ENCODE measurements around the gene PALLD.
"Not testable (repeated sequence)": the region's sequence is repeated elsewhere in the genome, so short reads cannot be mapped to it uniquely, and the experiment has no call there.

Gene PALLD

DNA sequence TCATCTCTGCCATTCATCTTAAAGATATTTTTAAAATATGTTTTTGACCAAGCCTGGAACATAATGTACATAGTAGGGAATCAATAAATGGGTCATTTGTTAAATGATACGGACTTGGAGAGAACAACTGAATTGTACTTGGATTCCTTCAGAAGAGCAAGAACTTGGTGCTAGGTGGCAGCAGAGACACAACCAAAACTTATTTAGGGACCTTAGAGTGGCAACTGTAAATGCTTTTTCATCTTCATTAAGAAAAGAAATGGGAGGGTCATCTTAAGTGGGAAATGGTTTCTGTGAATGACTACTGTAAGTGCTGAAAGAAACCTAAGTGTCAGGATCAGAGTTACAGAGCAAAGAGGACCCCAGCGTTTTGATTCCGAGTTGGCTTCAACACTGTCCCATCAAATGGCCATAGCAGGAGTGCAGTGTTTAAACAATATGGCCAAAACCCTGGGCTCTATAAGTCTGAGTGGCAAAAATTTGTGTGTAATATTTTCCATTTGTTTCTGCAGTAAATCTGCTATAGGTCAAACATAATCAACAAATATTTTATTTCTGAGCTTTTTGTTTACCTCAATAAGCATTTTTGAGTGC lies 213.6 kb downstream of the PALLD start:
- DNase-seq (ENCODE audit: low read depth): no peak

DNA sequence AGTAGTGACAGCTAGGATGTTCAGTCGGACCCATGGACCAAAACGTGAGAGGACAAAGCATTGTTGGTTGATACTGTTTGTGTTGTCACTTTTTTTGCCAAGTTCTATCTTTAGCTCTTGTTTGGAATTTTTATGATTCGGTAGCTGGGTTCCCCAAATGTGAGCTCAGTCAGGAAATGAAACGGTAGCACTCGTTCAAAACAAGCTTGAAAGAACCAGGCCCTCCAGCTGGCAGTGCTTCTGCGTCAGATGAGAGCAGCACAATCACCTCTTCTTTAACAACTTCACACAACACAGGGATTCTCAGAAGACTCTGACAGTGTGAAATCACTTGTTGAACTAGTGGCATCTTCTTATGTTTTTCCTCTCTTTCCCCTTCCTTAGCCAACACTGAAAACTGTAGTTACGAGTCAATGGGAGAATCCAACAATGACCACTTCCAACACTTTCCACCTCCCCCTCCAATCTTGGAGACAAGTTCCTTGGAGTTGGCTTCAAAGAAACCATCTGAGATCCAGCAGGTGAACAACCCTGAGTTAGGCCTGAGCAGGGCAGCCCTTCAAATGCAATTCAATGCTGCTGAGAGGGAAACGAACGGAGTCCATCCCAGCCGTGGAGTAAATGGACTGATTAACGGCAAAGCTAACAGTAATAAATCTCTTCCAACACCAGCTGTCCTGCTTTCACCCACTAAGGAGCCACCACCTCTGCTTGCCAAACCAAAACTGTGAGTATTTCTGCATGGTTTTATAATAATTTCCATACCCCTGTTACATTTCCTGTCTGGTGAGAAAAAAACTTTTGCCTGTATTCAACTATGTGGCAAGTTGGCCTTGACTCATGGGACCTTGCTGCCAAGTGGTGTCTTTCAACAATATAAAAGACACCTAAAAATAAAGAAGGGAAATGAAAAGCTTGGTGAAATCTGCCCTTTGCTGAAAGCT lies 214.6 kb downstream of the PALLD start:
- no peak for DNase-seq (ENCODE audit: low read depth)

DNA sequence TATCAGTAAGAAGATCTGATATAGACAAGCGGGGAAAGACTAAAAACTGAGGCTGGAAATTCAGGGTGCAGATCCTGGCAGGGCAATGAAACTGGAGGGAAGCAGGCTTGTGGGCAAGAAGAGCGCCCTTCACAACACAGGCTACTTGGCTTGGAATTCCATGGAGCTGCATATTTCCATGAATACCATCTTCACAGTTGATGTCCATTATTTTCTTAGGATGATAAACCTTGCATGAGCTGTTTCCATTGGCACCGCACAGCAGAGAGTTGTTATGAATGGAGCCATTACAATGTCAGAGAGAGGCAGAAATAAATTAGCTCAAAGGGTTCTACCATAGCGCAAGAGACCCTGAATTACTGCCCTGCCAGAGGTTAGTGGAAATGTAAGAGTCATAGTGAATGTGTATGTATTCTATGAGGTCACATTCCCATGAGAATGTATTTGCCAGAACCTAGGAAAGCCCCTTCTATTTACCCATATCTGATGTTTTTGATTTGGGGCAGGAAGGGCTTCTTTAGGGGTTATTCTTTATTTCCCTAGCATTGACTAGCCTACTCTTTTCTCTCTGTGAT lies 215.6 kb downstream of the PALLD start:
- no peak for DNase-seq (ENCODE audit: low read depth)

DNA sequence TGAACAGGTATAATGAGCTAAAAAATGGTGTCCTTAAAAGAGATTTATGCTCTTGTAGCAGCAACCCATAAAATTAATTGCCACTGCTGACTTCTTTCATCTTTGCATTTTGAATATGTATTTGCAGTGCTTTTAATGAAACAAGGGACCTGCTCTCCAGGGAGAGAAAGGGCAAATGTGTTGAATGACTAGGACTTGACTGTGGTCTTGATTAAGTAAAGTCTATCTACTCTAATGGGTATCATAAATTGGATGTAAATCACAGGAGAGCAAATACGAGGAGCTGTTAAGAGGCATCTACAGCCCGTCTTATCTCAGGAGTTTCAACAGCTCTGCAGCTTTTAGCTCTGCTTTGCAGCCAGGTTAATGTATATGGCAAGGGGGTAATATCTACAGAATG lies 216.4 kb downstream of the PALLD start:
- DNase-seq (ENCODE audit: low read depth): no peak

DNA sequence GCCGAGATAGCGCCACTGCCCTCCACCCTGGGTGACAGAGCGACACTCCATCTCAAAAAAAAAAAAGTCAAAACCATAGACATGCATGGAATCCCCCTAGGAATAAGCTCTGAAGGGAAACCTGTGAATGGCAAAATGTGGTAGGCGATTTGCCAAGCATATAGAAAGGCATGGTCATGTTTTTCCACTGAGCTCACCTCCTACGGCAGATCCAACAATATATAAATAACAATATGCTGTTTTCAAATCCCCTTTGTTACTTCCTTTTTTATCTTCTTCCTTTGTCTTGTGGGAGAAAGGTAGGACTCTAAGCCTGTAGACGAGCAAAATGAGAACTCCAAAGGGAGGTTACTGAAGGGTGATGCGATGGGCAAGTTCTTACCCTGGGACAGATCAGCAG lies 219.0 kb downstream of the PALLD start:
- DNase-seq (ENCODE audit: low read depth): no peak

DNA sequence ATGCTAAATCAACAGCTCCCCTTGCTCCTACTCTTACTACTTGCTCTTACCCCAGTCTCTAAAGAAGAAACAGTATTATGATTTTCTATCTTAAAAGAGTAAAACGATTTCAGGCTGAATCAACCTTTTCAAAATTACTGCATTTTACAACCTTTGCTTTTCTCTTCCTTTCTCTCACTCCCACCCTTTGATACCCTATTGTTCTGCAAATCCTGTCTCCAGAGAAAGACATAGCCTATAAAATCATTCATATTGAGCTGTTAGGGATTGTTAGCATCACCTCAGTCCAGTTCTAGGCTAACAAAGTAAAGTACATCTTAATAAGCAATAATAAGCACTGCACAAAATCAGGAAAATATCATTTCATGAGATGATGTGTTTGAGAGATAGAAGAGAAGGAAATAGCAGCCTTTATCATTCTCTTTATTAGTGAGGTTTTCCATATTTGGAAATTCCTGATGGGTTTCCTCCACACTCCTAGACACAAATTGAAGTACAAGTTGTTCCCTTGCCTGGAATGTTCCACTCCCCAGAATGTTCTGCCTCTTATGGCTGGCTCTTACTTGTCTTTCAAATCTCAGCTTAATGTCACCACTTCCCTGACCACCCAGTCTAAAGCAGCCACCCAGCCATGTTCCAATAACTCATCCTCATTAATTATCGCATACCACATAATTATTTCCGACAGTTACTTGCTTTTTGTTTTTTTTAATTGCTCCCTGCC lies 219.7 kb downstream of the PALLD start:
- no peak for DNase-seq (ENCODE audit: low read depth)

DNA sequence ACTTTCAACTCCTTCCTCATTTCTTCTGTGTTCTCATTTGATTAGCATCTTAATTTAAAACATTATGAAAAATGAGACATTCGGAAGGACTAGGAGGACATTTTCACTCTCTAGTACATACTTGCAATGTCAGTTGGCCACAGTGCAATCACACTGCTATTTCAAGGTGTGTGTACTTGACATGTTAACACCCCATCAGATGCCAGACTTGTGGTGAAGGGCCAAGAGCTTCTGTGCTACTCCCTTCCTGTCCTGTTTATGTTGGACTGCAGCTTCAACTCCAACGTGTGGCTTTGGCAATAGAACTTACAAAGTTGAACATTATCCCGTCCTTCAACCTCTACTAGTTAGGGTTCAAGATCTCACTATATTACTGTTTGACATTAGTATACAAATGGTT lies 221.0 kb downstream of the PALLD start:
- DNase-seq (ENCODE audit: low read depth): no peak

DNA sequence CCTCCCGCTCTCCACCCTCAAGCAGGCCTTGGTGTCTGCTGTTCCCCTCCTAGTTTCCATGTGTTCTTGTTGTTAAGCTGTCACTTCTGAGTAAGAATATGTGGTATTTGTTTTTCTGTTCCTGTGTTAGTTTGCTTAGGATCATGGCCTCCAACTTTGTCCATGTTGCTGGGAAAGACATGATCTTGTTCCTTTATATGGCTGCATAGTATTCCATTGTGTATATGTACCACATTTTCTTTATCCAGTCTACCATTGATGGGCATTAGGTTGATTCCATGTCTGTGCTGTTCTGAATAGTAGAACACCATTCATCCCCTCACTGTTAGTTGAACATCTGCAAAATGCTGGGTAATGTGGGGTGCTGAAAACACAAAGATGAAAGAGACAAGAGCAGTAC lies 222.9 kb downstream of the PALLD start:
- no peak for DNase-seq (ENCODE audit: low read depth)

DNA sequence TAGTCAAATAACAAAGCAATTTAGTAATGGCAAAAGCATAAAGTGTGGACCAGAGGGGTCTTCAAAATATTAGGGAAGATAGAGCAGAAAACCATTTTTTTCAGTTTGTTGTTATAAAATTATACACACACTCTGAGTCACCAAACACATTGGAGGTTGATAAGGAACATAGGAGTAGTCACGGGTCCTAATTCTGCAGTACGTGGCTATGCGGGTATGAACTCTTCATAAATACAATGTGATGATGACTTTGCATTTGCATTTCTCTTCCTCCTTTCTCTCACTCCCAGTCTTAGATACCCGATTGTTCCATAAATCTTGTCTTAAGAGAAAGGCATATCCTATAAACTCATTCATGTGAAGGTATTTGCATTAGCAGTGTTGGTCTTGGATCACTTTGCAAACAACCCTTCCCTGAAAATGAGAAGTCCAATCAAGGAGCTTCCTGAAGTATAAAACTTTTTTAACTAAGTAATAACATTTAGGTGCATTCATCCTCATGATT lies 223.6 kb downstream of the PALLD start:
- DNase-seq (ENCODE audit: low read depth): no peak

DNA sequence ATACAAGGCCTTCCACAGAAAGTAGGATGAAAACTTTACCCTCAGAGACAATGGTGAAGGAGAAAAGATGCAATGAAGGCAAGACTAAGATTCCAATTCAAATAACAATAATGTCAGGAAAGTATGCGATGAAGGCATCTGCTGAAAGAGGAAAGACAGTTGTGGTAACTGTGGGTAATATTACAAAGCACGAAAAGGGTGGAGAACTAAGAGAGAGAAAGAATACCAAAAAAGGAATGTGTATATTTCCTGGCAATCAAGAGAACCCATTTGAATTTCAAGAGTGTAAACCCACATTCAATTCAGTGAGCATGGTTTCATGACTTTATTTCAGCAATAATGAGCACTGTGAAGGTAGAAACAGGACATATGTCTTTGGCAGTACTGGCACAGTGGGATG lies 225.5 kb downstream of the PALLD start:
- no peak for DNase-seq (ENCODE audit: low read depth)

DNA sequence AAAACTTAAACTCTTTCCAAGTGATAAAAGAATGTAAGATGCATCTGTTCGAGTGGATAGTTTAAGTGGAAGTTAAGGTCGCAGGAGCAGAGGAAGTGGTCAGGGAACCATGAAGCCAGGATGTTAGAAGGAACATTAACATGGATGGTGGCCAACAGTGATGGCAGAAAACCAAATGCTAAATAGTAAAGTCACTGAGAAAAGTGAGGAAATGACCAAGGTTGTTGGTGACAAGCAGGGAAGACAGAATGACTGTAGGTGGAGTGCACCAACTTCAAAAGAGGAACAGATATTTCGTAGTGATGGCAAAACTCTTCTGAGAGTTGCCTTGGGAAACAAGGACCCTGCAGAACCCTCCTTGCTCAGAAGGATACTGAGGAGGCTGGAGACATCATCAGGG lies 226.2 kb downstream of the PALLD start:
- no peak for DNase-seq (ENCODE audit: low read depth)

DNA sequence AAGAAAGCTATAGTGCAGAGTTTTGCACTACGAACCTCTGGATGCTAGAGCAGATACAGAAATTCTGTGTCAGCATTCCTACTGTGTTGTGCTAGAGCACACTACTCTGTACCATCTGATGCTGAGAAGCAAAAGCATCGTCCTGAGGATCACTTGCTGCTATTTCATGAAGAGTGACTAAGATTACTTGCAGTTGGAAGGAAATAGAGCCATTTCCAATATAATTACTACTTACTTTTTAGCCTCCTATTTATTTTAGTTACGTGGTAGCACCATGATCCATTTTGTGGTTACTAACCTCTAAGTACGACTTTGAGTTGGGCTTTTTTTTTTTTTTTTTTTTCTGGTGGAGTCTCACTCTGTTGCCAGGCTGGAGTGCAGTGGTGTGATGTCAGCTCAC lies 226.7 kb downstream of the PALLD start:
- no peak for DNase-seq (ENCODE audit: low read depth)

DNA sequence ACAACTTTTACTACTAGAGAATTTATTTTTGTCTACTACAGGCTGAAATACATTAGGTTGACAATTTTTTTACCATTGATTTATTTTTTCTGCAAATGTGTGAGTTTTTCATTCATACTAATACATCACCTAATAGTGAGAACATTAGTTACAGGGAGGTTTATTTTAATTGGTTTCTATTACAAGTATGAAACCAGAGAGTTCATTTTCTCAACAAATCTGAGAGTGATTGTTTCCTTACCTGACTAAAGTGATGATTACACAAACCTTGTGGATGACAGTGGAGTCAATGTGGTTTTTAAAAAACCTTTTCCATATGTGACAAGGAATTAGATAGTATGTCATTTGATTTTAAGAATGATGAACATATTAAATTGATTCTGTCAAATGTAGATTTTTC lies 227.4 kb downstream of the PALLD start:
- DNase-seq (ENCODE audit: low read depth): no peak

DNA sequence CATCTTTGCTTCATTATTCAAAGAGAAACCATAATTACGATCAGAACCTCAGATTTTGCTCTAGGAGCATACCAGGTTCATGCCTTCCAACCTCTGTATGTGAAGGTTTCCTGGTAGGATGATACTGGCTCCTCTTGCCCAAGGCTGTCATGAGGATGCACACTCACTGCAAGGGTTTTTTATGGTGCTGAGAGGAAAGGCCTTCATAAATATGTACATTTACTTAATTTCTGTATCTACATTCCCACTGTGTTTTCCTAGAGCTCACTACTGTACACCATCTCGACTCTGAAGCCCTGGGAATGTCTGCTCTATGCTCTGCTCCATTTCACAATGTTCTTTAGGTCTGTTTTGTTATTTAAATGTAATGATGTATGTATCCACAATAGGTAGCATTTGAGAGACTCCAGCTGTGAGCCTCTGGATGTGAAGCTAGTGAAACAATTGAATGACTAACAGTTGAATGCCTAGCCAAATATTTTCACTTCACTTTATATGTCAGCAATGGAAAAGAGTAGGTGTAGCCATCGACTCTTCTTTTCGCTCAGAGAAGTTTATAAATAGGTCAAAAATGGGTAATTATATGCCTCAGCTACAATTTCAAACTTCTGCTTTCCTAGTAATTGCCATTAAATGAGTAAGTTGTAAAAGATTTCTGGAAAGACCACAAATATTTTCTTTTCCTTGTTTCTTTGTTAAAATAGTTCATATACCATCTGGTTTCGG lies 228.0 kb downstream of the PALLD start:
- DNase-seq (ENCODE audit: low read depth): no peak

DNA sequence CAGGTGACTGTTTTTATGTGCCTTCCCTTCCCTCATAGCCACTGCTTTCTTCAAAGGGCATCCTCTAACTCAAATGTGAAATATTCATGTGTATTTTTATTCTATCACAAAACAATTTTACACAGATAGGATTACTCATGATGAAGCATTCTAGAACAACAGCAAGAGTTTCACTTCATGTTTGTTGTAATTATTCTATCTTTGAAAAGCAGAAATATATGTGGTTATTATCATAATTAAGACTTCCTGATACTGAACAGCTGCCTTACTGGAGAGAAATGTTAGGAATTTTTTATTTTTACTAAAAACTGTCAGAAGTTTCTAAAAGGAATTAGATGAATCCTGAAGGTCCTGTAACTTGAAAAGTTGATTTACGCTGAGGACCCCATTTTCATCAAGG lies 229.1 kb downstream of the PALLD start:
- DNase-seq (ENCODE audit: low read depth): no peak

DNA sequence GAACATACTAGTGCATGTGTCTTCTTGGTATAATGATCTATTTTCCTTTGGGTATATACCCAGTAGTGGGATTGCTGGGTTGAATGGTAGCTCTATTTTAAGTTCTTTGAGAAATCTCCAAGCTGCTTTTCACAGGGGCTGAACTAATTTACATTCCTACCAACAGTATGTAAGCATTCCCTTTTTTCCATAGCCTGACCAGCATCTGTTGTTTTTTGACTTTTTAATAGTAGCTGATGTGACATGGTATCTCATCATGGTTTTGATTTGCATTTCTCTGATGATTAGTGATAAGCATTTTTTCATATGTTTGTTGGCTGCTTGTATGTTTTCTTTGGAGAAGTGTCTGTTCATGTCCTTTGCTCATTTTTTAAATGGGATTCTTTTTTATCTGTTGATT lies 230.3 kb downstream of the PALLD start:
- DNase-seq (ENCODE audit: low read depth): not testable (repeated sequence)

DNA sequence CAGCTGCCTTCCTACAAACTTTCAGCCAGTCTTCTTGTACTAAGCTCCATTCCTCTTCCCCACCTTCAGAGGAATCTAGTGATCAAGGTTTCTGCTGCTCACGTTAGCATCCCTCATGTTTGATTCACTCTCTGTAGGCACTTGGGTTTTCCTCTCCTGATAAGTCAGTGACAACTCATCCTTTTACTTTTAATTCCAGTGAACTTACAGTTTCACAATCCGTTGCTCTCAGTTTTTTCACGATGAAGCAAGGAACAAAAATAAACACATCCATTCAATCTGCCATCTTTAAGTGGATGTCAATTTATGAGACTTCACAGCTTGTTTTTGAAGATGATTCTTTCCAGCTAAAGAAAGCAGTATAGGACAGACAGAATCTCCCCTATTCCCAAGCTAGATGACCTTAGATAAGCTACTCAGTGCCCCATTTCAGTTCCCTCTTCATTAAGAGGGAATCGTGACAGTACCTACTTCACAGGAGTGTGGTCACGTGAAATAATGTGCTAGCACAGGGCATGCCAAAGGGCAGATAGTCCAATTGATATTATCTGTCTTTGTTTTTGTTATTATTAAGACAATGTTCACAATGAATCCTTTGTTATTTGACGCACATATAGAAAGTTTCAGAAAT lies 234.3 kb downstream of the PALLD start:
- DNase-seq (ENCODE audit: low read depth): no peak

DNA sequence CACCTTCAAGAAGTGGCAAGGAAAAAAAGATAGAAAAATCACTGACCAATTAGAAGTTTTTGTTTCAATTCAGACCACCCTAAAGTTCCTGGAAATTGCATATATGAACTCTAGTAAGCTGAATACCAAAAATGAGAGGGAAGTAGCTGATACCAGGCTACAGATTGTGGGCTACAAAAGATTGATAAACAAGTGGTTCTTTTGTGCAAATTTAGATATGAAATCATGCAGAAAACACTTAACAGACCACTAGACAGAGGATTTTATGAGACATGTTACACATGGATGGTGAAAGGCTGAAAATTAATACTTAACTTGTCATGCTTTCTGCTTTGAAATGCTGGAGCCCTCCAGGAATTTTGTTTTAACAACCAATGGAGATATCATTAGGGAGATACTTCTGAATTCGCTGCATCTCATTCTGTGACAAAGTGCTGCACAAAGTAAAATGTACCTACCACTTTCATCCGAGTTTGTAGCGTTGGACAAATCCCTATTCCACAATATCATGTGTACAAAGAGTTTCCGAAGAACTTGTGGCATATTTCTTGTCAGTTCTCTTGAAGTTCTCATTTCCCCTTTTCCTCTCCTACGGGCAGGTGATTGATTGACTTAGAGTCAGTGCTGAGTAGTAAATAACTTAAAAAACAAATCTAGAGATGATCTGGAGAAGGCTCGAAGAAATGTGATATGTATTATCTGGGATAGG lies 235.0 kb downstream of the PALLD start:
- no peak for DNase-seq (ENCODE audit: low read depth)

DNA sequence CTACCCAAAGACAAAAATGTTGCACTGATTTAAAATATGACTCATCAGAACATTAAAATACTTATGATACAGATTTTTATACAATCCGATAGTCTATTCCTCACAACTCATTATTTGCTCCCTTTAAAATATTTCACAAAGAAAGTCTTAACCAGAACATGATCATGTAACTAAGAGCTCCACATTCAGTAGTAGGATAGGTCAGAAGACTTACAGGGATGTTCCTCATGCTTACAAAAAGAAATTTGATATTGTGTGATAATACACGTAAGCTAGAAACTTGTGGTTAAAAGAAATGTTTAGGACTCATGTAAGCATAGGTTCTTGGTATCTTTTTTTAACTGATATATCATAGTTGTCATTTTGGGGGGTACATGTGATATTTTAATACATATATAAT lies 235.9 kb downstream of the PALLD start:
- no peak for DNase-seq (ENCODE audit: low read depth)

Measured in stimulated activated CD8-positive, alpha-beta memory T cell treated with anti-CD3 and anti-CD28 coated beads, Interleukin-4, amount 100 ng/mL, for 24 hours (primary cell).